ENCODE data around the gene GCM1.

Gene GCM1

DNA sequence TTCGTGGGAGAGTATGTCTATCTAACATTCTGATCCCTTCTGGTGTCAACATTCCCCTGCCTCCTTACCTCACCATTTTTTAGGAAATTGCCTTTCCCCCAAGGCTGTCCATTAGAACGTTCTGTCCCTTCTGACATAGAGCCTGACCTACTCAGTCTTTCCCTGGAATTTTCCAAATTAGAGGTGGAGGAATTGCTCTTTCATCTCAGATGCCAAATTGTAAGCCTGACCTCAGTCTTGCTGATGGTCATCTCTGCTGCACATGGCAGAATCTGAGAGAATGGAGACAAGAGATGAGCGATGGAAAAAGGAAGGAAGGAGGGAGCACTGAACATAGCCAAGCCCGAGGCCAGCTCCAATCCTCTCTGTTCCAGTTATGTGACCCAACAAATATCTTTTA lies 5.4 kb upstream of the GCM1 start:
- H3K36me3 ChIP-seq (ENCODE audit: control insufficient read depth, insufficient read depth, low read length), result no peaks in the 10 kb centered on the region
- H3K27me3 ChIP-seq (ENCODE audit: control insufficient read depth, insufficient read depth, low read length), result no peaks in the 10 kb centered on the region
- no peak overlapping the region for H3K4me3 ChIP-seq (ENCODE audit: low read depth, low read length)
- H3K9ac ChIP-seq, result no peak overlapping the region
- no peak overlapping the region for H2AFZ ChIP-seq
- no peak overlapping the region for H3K4me2 ChIP-seq (ENCODE audit: low read length)
- H3K9me3 ChIP-seq (ENCODE audit: control insufficient read depth, low read length), result no peaks in the 10 kb centered on the region
- no peaks in the 10 kb centered on the region for H3K4me1 ChIP-seq
- H3K27ac ChIP-seq, result no peak overlapping the region
- TF ChIP-seq, protein P1, sequence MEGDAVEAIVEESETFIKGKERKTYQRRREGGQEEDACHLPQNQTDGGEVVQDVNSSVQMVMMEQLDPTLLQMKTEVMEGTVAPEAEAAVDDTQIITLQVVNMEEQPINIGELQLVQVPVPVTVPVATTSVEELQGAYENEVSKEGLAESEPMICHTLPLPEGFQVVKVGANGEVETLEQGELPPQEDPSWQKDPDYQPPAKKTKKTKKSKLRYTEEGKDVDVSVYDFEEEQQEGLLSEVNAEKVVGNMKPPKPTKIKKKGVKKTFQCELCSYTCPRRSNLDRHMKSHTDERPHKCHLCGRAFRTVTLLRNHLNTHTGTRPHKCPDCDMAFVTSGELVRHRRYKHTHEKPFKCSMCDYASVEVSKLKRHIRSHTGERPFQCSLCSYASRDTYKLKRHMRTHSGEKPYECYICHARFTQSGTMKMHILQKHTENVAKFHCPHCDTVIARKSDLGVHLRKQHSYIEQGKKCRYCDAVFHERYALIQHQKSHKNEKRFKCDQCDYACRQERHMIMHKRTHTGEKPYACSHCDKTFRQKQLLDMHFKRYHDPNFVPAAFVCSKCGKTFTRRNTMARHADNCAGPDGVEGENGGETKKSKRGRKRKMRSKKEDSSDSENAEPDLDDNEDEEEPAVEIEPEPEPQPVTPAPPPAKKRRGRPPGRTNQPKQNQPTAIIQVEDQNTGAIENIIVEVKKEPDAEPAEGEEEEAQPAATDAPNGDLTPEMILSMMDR (IDR thresholded peaks at IDR 0.05), result no peak
- no peaks in the 10 kb centered on the region for H3K79me2 ChIP-seq

DNA sequence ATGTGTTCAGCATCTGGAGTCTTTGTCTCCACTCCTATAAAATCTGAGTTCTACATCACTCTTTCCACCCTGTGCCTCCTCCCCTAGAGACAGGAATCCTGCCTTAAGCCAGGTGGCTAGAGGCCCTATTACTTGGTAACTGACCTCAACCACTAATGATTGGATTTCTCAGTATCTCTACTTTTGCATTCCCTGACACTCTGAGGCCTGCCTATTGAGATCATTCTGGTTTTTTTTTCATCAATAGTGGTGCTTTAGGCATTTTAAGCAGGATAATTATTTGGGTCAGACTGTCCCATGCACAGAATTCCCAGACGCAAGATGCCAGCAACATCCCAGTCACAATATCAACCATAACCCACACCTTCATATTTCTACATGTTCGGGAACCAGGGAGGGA lies 3.9 kb upstream of the GCM1 start:
- no peaks in the 10 kb centered on the region for H3K79me2 ChIP-seq
- no peaks in the 10 kb centered on the region for H3K4me1 ChIP-seq
- H2AFZ ChIP-seq, result no peak overlapping the region
- H3K9ac ChIP-seq, result no peak overlapping the region
- H3K27ac ChIP-seq, result no peak overlapping the region
- TF ChIP-seq, protein P1 (IDR thresholded peaks at IDR 0.05), result no peak
- no peak overlapping the region for H3K4me3 ChIP-seq (ENCODE audit: low read depth, low read length)
- H3K27me3 ChIP-seq (ENCODE audit: control insufficient read depth, insufficient read depth, low read length), result no peaks in the 10 kb centered on the region
- no peaks in the 10 kb centered on the region for H3K9me3 ChIP-seq (ENCODE audit: control insufficient read depth, low read length)
- H3K36me3 ChIP-seq (ENCODE audit: control insufficient read depth, insufficient read depth, low read length), result no peaks in the 10 kb centered on the region
- H3K4me2 ChIP-seq (ENCODE audit: low read length), result no peak overlapping the region

DNA sequence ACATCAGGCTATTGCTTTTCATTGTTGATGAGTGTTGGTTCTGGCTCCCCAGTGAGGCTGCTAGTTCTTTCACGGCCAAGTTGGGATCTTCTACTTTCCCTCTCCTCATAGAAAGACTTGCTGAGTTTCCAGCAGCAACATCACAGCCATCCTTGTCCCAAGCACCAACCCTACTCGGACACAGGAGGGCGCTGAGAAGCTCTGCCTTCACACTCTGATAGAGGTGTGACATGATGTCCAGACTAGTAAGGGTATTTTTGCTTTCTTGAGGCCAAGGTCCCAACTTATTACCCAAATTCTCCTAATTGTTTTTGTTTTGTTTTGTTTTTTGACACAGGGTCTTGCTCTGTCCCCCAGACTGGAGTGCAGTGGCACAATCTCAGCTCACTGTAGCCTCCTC lies 3.0 kb upstream of the GCM1 start:
- Histone ChIP-seq H3K9me3 (ENCODE audit: control insufficient read depth, low read length) (no peaks in the 10 kb centered on the region), H3K4me2 (ENCODE audit: low read length) (no peak overlapping the region), H3K79me2 (no peaks in the 10 kb centered on the region), H2AFZ (no peak overlapping the region), H3K36me3 (ENCODE audit: control insufficient read depth, insufficient read depth, low read length) (no peaks in the 10 kb centered on the region), H3K4me1 (no peaks in the 10 kb centered on the region), H3K9ac (no peak overlapping the region), H3K27me3 (ENCODE audit: control insufficient read depth, insufficient read depth, low read length) (no peaks in the 10 kb centered on the region), H3K27ac (no peak overlapping the region), H3K4me3 (ENCODE audit: low read depth, low read length) (no peak overlapping the region)
- TF ChIP-seq, protein P1 (IDR thresholded peaks at IDR 0.05), result no peak

DNA sequence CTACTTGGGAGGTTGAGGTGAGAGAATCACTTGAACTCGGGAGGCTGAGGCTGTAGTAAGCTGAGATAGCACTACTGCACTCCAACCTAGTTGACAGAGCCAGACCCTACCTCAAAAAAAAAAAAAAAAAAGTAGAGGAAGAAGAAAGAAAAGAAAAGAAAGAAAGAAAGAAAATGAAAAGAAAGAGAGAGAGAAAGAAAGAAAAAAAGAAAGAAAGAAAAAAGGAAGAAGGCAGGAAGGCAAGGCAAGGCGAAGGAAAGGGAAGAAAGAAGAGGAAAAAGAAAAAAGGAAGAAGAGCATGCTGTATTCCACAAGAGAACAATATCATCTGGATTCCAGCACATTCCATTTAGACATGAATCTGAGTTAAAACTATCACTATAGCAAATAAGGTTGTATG lies 3.8 kb downstream of the GCM1 start:
- Histone ChIP-seq H3K27me3 (ENCODE audit: control insufficient read depth, insufficient read depth, low read length) (no peaks in the 10 kb centered on the region), H3K36me3 (ENCODE audit: control insufficient read depth, insufficient read depth, low read length) (no peaks in the 10 kb centered on the region), H3K27ac (no peak overlapping the region), H3K4me1 (no peaks in the 10 kb centered on the region), H3K79me2 (no peaks in the 10 kb centered on the region), H3K4me3 (ENCODE audit: low read depth, low read length) (no peak overlapping the region), H3K9ac (no peak overlapping the region), H3K4me2 (ENCODE audit: low read length) (no peak overlapping the region), H3K9me3 (ENCODE audit: control insufficient read depth, low read length) (no peaks in the 10 kb centered on the region), H2AFZ (no peak overlapping the region)
- TF ChIP-seq, protein P1 (IDR thresholded peaks at IDR 0.05), result no peak

DNA sequence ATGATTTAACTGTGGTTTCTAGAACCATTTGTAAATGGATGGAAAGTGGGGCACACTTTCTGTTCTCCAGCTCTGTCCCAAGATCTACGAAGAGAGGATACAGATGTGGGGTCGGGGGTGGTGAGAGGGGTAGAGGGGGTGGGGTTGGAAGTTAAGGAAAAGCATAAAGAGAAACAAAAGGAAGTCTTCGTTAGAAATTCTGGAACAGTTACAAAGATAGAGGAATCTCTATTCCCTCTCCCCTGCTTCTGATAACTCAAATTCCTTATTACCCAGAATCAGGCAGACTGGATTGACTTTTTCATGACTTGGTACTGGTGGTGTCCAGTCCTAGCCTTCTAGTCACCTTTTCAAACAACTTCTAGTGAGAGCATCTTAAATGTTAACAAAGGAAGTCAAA lies 4.9 kb downstream of the GCM1 start:
- no peaks in the 10 kb centered on the region for H3K27me3 ChIP-seq (ENCODE audit: control insufficient read depth, insufficient read depth, low read length)
- TF ChIP-seq, protein P1 (IDR thresholded peaks at IDR 0.05), result no peak
- H3K4me1 ChIP-seq, result no peaks in the 10 kb centered on the region
- H2AFZ ChIP-seq, result no peak overlapping the region
- no peaks in the 10 kb centered on the region for H3K36me3 ChIP-seq (ENCODE audit: control insufficient read depth, insufficient read depth, low read length)
- H3K27ac ChIP-seq, result no peak overlapping the region
- H3K9ac ChIP-seq, result no peak overlapping the region
- no peak overlapping the region for H3K4me3 ChIP-seq (ENCODE audit: low read depth, low read length)
- no peaks in the 10 kb centered on the region for H3K79me2 ChIP-seq
- H3K4me2 ChIP-seq (ENCODE audit: low read length), result no peak overlapping the region
- no peaks in the 10 kb centered on the region for H3K9me3 ChIP-seq (ENCODE audit: control insufficient read depth, low read length)

Measured in parathyroid adenoma (tissue), 2 donors.